HEK293 (cell line): ENCODE results near the gene C1orf35.

ENCODE experiments used
- HOXD13 ChIP-seq: sonication (generic); formaldehyde crosslinking; IDR thresholded peaks from 2 replicates; pipeline ENCODE4 v1.8.0; 2022; ENCODE audit warnings: missing genetic modification reagents, borderline replicate concordance
- IKZF3 ChIP-seq: fragments of 450-650 bp; IDR thresholded peaks from 2 replicates; pipeline ENCODE4 v1.5.0; 2018; ENCODE audit warnings: missing biosample characterization, mild to moderate bottlenecking, missing genetic modification characterization, moderate library complexity
- YY1 ChIP-seq: fragments of 450-650 bp; formaldehyde crosslinking; IDR thresholded peaks from 2 replicates; pipeline ENCODE4 v1.5.1; 2018; ENCODE audit warnings: missing biosample characterization, missing genetic modification characterization
- ZBTB7A ChIP-seq: fragments of 450-650 bp; formaldehyde crosslinking; IDR thresholded peaks from 2 replicates; pipeline ENCODE4 v1.5.1; 2016; ENCODE audit warnings: low read depth, missing biosample characterization, missing genetic modification characterization
- ZBTB8A ChIP-seq: fragments of 450-650 bp; formaldehyde crosslinking; IDR thresholded peaks from 2 replicates; pipeline ENCODE4 v1.5.1; 2016; ENCODE audit warnings: missing biosample characterization, missing genetic modification characterization
- ZNF140 ChIP-seq: fragments of 450-650 bp; formaldehyde crosslinking; IDR thresholded peaks from 2 replicates; pipeline ENCODE4 v1.5.1; 2016; ENCODE audit warnings: missing biosample characterization, missing genetic modification characterization
- ZNF292 ChIP-seq: fragments of 450-650 bp; formaldehyde crosslinking; IDR thresholded peaks from 2 replicates; pipeline ENCODE4 v1.5.1; 2016; ENCODE audit warnings: low read depth, missing biosample characterization, missing genetic modification characterization, borderline replicate concordance
- ZNF423 ChIP-seq: fragments of 450-650 bp; formaldehyde crosslinking; IDR thresholded peaks from 2 replicates; pipeline ENCODE4 v1.5.1; 2016; ENCODE audit warnings: missing biosample characterization, missing genetic modification characterization
- ZNF660 ChIP-seq: fragments of 450-650 bp; IDR thresholded peaks from 2 replicates; pipeline ENCODE4 v1.5.1; 2018; ENCODE audit warnings: missing biosample characterization, mild to moderate bottlenecking, missing genetic modification characterization
- ZNF677 ChIP-seq: fragments of 450-650 bp; IDR thresholded peaks from 2 replicates; pipeline ENCODE4 v1.5.0; 2018; ENCODE audit warnings: missing biosample characterization, mild to moderate bottlenecking, missing genetic modification characterization, moderate library complexity
- ZNF747 ChIP-seq: fragments of 450-650 bp; formaldehyde crosslinking; IDR thresholded peaks from 2 replicates; pipeline ENCODE4 v1.5.1; 2016; ENCODE audit warnings: missing biosample characterization, missing genetic modification characterization
- ZNF792 ChIP-seq: fragments of 450-650 bp; formaldehyde crosslinking; IDR thresholded peaks from 2 replicates; pipeline ENCODE4 v1.5.1; 2016; ENCODE audit warnings: missing biosample characterization, missing genetic modification characterization
- TF ChIP-seq, protein P1 (sequence below): fragments of 450-650 bp; formaldehyde crosslinking; IDR thresholded peaks from 2 replicates; pipeline ENCODE4 v1.5.1; 2016; ENCODE audit warnings: missing biosample characterization, missing genetic modification characterization
- TF ChIP-seq, protein P2 (sequence below): fragments of 450-650 bp; formaldehyde crosslinking; IDR thresholded peaks from 2 replicates; pipeline ENCODE4 v1.5.1; 2016; ENCODE audit warnings: missing biosample characterization, missing genetic modification characterization, borderline replicate concordance

DNA sequence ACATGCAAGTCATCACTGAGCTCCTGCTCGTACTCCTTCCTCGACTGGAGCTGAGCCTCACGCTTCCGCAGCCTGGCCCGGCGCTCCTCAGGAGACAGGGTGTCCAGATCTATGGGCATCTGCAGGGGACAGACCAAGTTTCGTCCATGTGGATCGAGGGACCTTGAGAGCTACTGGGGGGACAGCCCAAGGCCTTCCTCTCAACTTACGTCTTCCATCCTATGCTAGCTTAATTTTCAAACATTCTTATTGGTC lies 3.6 kb upstream of the C1orf35 start:
- TF ChIP-seq, protein P1, sequence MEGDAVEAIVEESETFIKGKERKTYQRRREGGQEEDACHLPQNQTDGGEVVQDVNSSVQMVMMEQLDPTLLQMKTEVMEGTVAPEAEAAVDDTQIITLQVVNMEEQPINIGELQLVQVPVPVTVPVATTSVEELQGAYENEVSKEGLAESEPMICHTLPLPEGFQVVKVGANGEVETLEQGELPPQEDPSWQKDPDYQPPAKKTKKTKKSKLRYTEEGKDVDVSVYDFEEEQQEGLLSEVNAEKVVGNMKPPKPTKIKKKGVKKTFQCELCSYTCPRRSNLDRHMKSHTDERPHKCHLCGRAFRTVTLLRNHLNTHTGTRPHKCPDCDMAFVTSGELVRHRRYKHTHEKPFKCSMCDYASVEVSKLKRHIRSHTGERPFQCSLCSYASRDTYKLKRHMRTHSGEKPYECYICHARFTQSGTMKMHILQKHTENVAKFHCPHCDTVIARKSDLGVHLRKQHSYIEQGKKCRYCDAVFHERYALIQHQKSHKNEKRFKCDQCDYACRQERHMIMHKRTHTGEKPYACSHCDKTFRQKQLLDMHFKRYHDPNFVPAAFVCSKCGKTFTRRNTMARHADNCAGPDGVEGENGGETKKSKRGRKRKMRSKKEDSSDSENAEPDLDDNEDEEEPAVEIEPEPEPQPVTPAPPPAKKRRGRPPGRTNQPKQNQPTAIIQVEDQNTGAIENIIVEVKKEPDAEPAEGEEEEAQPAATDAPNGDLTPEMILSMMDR (tag by site-specific recombination): no peak
- TF ChIP-seq ZBTB7A (tag by site-specific recombination): no peak
- no peak for TF ChIP-seq ZNF140
- no peak for TF ChIP-seq ZNF792 (tag by site-specific recombination)
- TF ChIP-seq ZNF423 (tag by site-specific recombination): no peak
- TF ChIP-seq ZNF660: no peak
- no peak for TF ChIP-seq IKZF3 (tag by site-specific recombination)
- TF ChIP-seq ZBTB8A (tag by site-specific recombination): no peak
- TF ChIP-seq ZNF292 (tag by site-specific recombination): no peak
- no peak for TF ChIP-seq ZNF677 (tag by site-specific recombination)
- TF ChIP-seq YY1 (tag by site-specific recombination): no peak
- no peak for TF ChIP-seq HOXD13 (CRISPR knock-in tag)
- TF ChIP-seq, protein P2, sequence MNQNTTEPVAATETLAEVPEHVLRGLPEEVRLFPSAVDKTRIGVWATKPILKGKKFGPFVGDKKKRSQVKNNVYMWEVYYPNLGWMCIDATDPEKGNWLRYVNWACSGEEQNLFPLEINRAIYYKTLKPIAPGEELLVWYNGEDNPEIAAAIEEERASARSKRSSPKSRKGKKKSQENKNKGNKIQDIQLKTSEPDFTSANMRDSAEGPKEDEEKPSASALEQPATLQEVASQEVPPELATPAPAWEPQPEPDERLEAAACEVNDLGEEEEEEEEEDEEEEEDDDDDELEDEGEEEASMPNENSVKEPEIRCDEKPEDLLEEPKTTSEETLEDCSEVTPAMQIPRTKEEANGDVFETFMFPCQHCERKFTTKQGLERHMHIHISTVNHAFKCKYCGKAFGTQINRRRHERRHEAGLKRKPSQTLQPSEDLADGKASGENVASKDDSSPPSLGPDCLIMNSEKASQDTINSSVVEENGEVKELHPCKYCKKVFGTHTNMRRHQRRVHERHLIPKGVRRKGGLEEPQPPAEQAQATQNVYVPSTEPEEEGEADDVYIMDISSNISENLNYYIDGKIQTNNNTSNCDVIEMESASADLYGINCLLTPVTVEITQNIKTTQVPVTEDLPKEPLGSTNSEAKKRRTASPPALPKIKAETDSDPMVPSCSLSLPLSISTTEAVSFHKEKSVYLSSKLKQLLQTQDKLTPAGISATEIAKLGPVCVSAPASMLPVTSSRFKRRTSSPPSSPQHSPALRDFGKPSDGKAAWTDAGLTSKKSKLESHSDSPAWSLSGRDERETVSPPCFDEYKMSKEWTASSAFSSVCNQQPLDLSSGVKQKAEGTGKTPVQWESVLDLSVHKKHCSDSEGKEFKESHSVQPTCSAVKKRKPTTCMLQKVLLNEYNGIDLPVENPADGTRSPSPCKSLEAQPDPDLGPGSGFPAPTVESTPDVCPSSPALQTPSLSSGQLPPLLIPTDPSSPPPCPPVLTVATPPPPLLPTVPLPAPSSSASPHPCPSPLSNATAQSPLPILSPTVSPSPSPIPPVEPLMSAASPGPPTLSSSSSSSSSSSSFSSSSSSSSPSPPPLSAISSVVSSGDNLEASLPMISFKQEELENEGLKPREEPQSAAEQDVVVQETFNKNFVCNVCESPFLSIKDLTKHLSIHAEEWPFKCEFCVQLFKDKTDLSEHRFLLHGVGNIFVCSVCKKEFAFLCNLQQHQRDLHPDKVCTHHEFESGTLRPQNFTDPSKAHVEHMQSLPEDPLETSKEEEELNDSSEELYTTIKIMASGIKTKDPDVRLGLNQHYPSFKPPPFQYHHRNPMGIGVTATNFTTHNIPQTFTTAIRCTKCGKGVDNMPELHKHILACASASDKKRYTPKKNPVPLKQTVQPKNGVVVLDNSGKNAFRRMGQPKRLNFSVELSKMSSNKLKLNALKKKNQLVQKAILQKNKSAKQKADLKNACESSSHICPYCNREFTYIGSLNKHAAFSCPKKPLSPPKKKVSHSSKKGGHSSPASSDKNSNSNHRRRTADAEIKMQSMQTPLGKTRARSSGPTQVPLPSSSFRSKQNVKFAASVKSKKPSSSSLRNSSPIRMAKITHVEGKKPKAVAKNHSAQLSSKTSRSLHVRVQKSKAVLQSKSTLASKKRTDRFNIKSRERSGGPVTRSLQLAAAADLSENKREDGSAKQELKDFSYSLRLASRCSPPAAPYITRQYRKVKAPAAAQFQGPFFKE (tag by site-specific recombination): no peak
- no peak for TF ChIP-seq ZNF747
